ENCODE measurements around the gene F13A1. TPM values are rescaled to one million over a fixed set of nuclear protein-coding genes. Genes with fewer than 3 reads are reported as not detected.

F13A1 gene
- total and polyA plus RNA-seq, 2 experiments from 2014 or later: not detected

DNA sequence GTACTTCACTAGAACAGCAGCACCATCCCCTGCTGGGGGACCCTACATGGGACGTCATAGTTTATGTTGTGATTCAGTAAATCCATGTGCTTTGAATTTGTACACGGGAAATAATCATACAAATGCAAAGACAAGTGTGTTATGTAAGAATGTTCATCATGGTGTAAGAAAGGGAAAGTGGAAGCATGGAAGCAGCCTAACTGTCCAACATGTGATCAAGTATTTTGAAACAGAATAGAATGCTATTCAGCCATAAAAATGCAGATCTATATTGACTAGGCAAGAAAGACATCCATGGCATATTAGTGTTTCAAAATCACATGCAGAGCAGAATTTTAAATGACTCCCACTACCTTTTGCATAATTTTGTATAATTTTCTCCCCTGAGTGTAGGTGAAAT lies 117.6 kb downstream of the F13A1 start:
- no peak for DNase-seq
- H3K4me3 ChIP-seq: no peak overlapping the region
- no peaks in the 10 kb centered on the region for H3K9me3 ChIP-seq (ENCODE audit: low read depth)
- H2AFZ ChIP-seq: no peak overlapping the region
- no peaks in the 10 kb centered on the region for H3K9me2 ChIP-seq (ENCODE audit: insufficient read depth)
- no peaks in the 10 kb centered on the region for H3F3A ChIP-seq (ENCODE audit: insufficient read depth)
- no peak overlapping the region for H3K4me2 ChIP-seq (ENCODE audit: unreplicated experiment)
- WGBS, 2 experiments (ENCODE audit: low coverage in 1 of 2, low lambda C conversion rate in 2 of 2, missing lambda C conversion rate in 2 of 2): 45 to 51% methylated on average over 2 of the region's 2 CpGs
- H3K27me3 ChIP-seq (replicated peaks; ENCODE audit: insufficient read depth): no peaks in the 10 kb centered on the region
- H3K79me2 ChIP-seq (ENCODE audit: insufficient read depth): no peaks in the 10 kb centered on the region
- no peak overlapping the region for H3K9ac ChIP-seq
- no peaks in the 10 kb centered on the region for H3K36me3 ChIP-seq (ENCODE audit: low read depth)
- no peak overlapping the region for H3K27ac ChIP-seq
- H4K20me1 ChIP-seq (ENCODE audit: insufficient read depth): no peaks in the 10 kb centered on the region; the same call in 1 of the 2 replicates
- in situ Hi-C loops (cut with MboI): no loop called here
- H3K4me1 ChIP-seq (ENCODE audit: insufficient read depth): no peaks in the 10 kb centered on the region
- no peak for TF ChIP-seq EZH2 (IDR thresholded peaks at IDR 0.05; ENCODE audit: insufficient read depth, poor library complexity, severe bottlenecking)
- no peak for TF ChIP-seq EZH2phosphoT487 (IDR thresholded peaks at IDR 0.05; ENCODE audit: insufficient read depth, low read depth)

DNA sequence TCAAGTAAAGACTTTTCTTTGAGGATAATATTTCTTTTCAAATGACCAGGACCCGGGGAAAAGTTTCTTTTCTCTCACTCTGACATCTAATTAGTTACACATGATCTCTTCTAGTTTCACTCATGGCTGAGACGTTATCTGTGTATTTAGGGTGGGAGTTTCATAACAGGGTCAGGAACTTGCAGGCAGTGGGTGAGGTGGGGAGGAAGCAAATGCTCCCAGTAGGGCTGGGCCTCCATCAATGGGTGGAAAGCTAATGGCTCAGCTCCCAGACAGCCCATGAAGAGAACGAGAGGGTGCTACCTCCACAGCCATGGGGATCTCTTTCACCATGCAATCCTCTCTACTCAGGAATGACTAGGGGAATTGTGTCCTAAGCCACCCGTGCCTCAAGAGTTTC lies 119.3 kb downstream of the F13A1 start:
- H3K4me1 ChIP-seq (ENCODE audit: insufficient read depth): no peaks in the 10 kb centered on the region
- no peak for DNase-seq
- no peaks in the 10 kb centered on the region for H3K36me3 ChIP-seq (ENCODE audit: low read depth)
- no peak overlapping the region for H3K4me3 ChIP-seq
- no peaks in the 10 kb centered on the region for H3K9me3 ChIP-seq (ENCODE audit: low read depth)
- H4K20me1 ChIP-seq (ENCODE audit: insufficient read depth): no peaks in the 10 kb centered on the region; the same call in 1 of the 2 replicates
- TF ChIP-seq EZH2 (IDR thresholded peaks at IDR 0.05; ENCODE audit: insufficient read depth, poor library complexity, severe bottlenecking) (no peak), EZH2phosphoT487 (IDR thresholded peaks at IDR 0.05; ENCODE audit: insufficient read depth, low read depth) (no peak)
- no peaks in the 10 kb centered on the region for H3F3A ChIP-seq (ENCODE audit: insufficient read depth)
- 10 to 12% methylated on average over 4 of the region's 4 CpGs for WGBS, 2 experiments (ENCODE audit: low coverage in 1 of 2, low lambda C conversion rate in 2 of 2, missing lambda C conversion rate in 2 of 2)
- H3K79me2 ChIP-seq (ENCODE audit: insufficient read depth): no peaks in the 10 kb centered on the region
- H3K27me3 ChIP-seq (replicated peaks; ENCODE audit: insufficient read depth): no peaks in the 10 kb centered on the region
- no peak overlapping the region for H3K27ac ChIP-seq
- no peak overlapping the region for H3K9ac ChIP-seq
- H2AFZ ChIP-seq: no peak overlapping the region
- in situ Hi-C loops (cut with MboI): no loop called here
- no peak overlapping the region for H3K4me2 ChIP-seq (ENCODE audit: unreplicated experiment)
- no peaks in the 10 kb centered on the region for H3K9me2 ChIP-seq (ENCODE audit: insufficient read depth)

DNA sequence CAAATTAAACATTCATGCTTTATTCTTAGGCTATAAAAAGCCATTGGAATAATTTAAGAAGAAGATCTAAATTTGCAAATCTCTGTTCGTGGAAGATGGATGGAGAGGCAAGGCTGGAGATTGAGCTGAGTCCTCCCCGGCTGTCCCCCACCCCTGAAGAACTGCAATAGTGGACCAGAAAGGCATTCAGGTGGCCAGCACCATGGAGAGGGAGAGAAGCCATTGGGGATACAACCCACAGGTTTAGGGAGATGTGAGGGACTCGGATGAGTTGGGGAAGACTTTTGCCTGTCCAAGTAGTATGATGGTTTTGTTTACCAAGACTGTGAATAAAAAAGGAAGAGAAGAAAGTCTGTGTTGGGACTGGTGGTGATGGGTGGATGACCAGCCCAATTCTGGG lies 120.8 kb downstream of the F13A1 start:
- Histone ChIP-seq H3K9me2 (ENCODE audit: insufficient read depth) (no peaks in the 10 kb centered on the region), H3K79me2 (ENCODE audit: insufficient read depth) (no peaks in the 10 kb centered on the region), H3K9me3 (ENCODE audit: low read depth) (no peaks in the 10 kb centered on the region), H3K27me3 (replicated peaks; ENCODE audit: insufficient read depth) (no peaks in the 10 kb centered on the region), H3K4me2 (ENCODE audit: unreplicated experiment) (no peak overlapping the region), H3K4me1 (ENCODE audit: insufficient read depth) (no peaks in the 10 kb centered on the region), H3K36me3 (ENCODE audit: low read depth) (no peaks in the 10 kb centered on the region), H3K9ac (no peak overlapping the region), H3K4me3 (no peak overlapping the region), H3K27ac (no peak overlapping the region), H4K20me1 (ENCODE audit: insufficient read depth) (no peaks in the 10 kb centered on the region; the same call in 1 of the 2 replicates), H2AFZ (no peak overlapping the region), H3F3A (ENCODE audit: insufficient read depth) (no peaks in the 10 kb centered on the region)
- in situ Hi-C loops (cut with MboI): no loop called here
- TF ChIP-seq EZH2 (IDR thresholded peaks at IDR 0.05; ENCODE audit: insufficient read depth, poor library complexity, severe bottlenecking) (no peak), EZH2phosphoT487 (IDR thresholded peaks at IDR 0.05; ENCODE audit: insufficient read depth, low read depth) (no peak)
- DNase-seq: no peak
- WGBS, 2 experiments (ENCODE audit: low coverage in 1 of 2, low lambda C conversion rate in 2 of 2, missing lambda C conversion rate in 2 of 2): 44 to 51% methylated on average over 3 of the region's 3 CpGs

DNA sequence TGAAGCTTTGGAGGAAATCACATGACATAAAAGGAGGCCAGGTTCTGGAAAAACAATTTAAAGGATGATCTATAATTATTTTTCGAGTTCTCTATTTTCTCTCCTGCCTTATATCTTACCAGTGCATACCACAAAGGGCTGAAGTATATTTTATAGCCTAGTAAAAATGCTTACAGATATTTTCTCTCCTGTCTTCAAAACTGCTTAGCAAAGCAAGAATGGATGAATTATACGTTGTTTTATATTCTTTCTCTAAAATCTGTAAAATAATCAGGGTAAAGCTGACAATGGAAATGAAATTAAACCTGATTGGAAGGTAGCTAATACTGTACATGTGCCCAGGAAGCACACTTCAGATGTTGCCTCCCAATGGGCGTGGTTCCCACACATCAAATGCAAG lies 123.7 kb downstream of the F13A1 start:
- H3K4me3 ChIP-seq: no peak overlapping the region
- H3K27me3 ChIP-seq (replicated peaks; ENCODE audit: insufficient read depth): no peaks in the 10 kb centered on the region
- in situ Hi-C loops (cut with MboI): no loop called here
- H3F3A ChIP-seq (ENCODE audit: insufficient read depth): no peaks in the 10 kb centered on the region
- no peaks in the 10 kb centered on the region for H3K36me3 ChIP-seq (ENCODE audit: low read depth)
- H3K9me3 ChIP-seq (ENCODE audit: low read depth): no peaks in the 10 kb centered on the region
- H3K4me1 ChIP-seq (ENCODE audit: insufficient read depth): no peaks in the 10 kb centered on the region
- no peak overlapping the region for H2AFZ ChIP-seq
- H4K20me1 ChIP-seq (ENCODE audit: insufficient read depth): no peaks in the 10 kb centered on the region; the same call in 1 of the 2 replicates
- WGBS, 2 experiments (ENCODE audit: low coverage in 1 of 2, low lambda C conversion rate in 2 of 2, missing lambda C conversion rate in 2 of 2): 6 to 9% methylated on average over 3 of the region's 3 CpGs
- H3K4me2 ChIP-seq (ENCODE audit: unreplicated experiment): no peak overlapping the region
- H3K9me2 ChIP-seq (ENCODE audit: insufficient read depth): no peaks in the 10 kb centered on the region
- H3K9ac ChIP-seq: no peak overlapping the region
- no peak for TF ChIP-seq EZH2phosphoT487 (IDR thresholded peaks at IDR 0.05; ENCODE audit: insufficient read depth, low read depth)
- no peak for TF ChIP-seq EZH2 (IDR thresholded peaks at IDR 0.05; ENCODE audit: insufficient read depth, poor library complexity, severe bottlenecking)
- no peak for DNase-seq
- H3K79me2 ChIP-seq (ENCODE audit: insufficient read depth): no peaks in the 10 kb centered on the region
- H3K27ac ChIP-seq: no peak overlapping the region

DNA sequence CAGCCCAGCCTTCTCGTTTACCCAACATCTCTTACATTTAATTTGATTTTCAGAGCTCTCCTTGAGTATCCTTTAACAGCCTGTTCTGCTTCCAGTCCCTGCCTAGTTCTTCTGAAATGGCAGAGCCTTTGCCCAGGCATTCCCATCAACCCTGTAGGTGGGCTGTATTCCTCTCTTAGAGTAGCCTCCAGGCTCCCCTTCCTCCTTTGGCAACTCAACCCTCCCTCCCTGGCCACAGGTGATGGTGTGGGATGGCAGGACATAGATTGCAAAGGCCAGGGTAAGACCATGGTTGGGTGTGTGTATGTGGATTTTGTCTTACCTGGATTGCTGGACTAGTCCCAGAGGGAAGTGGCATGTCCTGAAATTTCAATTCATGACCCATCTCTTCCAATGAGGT lies 125.4 kb downstream of the F13A1 start:
- Histone ChIP-seq H3K9me2 (ENCODE audit: insufficient read depth) (no peaks in the 10 kb centered on the region), H3K4me1 (ENCODE audit: insufficient read depth) (no peaks in the 10 kb centered on the region), H4K20me1 (ENCODE audit: insufficient read depth) (no peaks in the 10 kb centered on the region; the same call in 1 of the 2 replicates), H3K27me3 (replicated peaks; ENCODE audit: insufficient read depth) (no peaks in the 10 kb centered on the region), H3K4me2 (ENCODE audit: unreplicated experiment) (no peak overlapping the region), H3K79me2 (ENCODE audit: insufficient read depth) (no peaks in the 10 kb centered on the region), H3F3A (ENCODE audit: insufficient read depth) (no peaks in the 10 kb centered on the region), H3K27ac (no peak overlapping the region), H2AFZ (no peak overlapping the region), H3K4me3 (no peak overlapping the region), H3K9me3 (ENCODE audit: low read depth) (no peaks in the 10 kb centered on the region), H3K36me3 (ENCODE audit: low read depth) (no peaks in the 10 kb centered on the region), H3K9ac (no peak overlapping the region)
- WGBS, 2 experiments (ENCODE audit: low coverage in 1 of 2, low lambda C conversion rate in 2 of 2, missing lambda C conversion rate in 2 of 2): 74 to 100% methylated on average over 1 of the region's 1 CpG
- TF ChIP-seq EZH2phosphoT487 (IDR thresholded peaks at IDR 0.05; ENCODE audit: insufficient read depth, low read depth) (no peak), EZH2 (IDR thresholded peaks at IDR 0.05; ENCODE audit: insufficient read depth, poor library complexity, severe bottlenecking) (no peak)
- DNase-seq: no peak
- in situ Hi-C loops (cut with MboI): no loop called here
